HG03025 (cell line): Measurements from ENCODE around the gene SNED1.

Experiments used
- ATAC-seq: cut with Tn5 transposase; IDR thresholded peaks from one replicate; pipeline ENCODE4 v1.9.1; 2021; ENCODE audit warnings: mild to moderate bottlenecking, moderate library complexity; ENCODE audit not compliant: unreplicated experiment, low FRiP score

The SNED1 gene

DNA sequence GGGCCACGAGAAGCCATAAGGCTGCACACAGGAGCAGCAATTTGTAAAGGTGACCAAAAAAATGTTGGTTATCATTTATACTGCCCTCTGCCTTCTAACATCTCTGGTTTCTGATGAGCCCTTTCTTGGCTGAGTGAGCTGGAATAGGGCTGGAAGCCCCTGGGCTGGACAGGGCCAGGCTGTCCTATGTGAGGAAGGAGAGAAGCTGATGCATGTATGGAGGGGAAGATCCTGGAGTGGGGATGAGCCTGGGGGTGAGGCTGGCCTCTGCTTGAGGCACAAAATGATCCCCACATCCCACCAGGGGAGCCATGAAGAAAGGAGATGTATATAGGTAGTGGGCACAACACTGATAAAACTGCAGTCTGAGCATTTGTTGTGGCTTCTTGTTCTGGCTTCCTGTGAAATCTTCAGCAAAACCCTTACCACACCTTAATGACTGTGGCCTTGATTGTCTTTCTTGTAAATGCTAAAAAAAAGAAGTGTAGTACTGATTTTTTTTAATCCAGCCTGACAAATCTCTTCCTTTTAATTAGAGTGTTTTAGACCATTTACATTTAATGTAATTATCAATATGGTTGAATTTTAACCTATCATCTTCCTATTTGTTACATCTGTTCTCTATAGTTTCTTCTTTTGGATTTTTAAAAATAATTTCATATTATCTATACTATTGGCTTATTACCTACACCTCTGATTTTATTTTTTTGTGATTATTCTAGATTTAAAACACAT lies 5.6 kb downstream of the SNED1 start:
- no peak for ATAC-seq

GRCh38 chr2:241005569-241005968 lies 7.2 kb downstream of the SNED1 start:
- ATAC-seq: no peak

- no peak for ATAC-seq
Measured at GRCh38 chr2:241006412-241006811, 8.0 kb downstream of the SNED1 start.

DNA sequence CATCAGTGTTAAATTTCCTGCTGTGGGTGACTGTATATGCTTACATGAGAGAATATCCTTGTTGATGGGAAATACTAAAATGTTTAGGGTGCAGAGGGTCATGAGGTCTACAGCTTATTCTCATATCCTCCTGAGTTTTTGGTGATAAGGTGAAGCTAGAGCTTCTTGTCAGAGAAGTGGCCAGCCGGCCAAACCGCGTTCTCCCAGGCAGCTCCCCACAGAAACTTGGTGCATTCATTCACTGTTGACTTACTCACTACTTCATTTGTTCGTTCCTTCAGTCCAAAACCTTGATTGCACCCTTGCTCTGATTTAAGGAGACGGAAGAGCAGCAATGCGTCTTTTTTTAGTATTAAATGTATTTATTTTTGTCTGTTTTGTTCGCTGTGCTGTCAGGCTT lies 8.7 kb downstream of the SNED1 start:
- no peak for ATAC-seq

GRCh38 chr2:241007880-241008710 lies 9.7 kb downstream of the SNED1 start:
- no peak for ATAC-seq

- ATAC-seq: no peak
Measured at GRCh38 chr2:241008711-241009121, 10.3 kb downstream of the SNED1 start.

GRCh38 chr2:241009191-241009590 lies 10.8 kb downstream of the SNED1 start:
- ATAC-seq: no peak

DNA sequence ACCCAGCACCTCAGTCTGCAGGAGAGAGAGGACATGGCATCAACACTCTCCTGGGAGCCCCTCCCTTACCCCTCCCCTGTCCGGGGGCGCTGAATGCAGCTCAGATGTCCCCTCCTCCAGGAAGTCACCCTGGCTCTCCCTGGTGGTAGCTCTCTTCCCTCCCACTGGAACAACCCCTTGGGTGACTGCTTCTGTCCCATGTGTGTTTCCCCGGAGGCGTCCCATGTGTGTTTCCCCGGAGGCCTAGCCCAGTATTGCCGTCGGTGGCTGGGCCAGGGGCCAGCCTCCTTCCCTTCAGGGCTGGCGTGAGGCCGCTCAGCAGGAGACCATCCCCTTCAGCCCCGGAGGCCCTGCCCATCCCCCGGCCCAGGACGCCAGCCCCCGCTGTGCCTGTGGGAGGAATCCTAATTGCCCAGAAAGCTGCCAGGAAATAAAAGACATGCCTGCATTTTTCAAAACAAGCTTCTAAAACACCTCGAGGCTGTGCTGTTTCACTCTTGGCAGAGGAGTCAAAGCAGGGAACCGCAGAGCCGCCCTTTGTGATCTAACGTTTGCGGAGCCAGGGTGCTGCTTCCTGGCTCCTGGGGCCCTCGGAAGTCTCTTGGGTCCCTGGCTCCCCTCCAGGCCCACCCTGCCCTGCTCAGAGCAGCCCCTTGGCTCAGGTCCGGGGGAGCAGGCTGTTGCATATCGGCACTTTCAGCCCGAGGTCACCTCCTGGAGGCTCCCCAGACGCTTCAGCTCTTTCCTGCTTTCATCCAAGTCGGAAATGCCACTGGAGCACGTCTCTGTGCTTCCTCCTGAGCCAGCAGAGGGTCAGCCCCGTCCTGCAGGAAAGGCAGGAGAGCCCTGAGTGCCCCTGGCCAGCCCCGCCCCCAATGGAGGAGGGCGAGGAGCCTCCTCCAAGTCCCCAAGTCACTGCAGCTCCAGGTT lies 11.4 kb downstream of the SNED1 start:
- ATAC-seq: no peak

- ATAC-seq: no peak
Measured at GRCh38 chr2:241010531-241011295, 12.3 kb downstream of the SNED1 start.

DNA sequence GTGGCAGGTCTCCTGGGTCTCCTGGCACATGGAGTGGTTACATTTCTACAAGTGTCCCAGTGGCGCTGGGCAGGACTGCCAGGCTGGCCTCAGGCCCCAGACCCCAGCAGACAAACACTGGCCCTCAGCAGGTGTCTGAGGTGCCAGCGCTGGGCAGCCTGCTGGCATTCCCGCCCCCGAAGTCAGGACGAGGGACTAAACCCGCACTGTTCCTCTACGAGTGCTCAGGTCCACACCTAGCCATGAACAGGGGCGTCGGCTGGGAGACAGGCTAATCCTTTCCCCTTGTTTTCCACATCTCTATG lies 12.8 kb downstream of the SNED1 start:
- no peak for ATAC-seq

DNA sequence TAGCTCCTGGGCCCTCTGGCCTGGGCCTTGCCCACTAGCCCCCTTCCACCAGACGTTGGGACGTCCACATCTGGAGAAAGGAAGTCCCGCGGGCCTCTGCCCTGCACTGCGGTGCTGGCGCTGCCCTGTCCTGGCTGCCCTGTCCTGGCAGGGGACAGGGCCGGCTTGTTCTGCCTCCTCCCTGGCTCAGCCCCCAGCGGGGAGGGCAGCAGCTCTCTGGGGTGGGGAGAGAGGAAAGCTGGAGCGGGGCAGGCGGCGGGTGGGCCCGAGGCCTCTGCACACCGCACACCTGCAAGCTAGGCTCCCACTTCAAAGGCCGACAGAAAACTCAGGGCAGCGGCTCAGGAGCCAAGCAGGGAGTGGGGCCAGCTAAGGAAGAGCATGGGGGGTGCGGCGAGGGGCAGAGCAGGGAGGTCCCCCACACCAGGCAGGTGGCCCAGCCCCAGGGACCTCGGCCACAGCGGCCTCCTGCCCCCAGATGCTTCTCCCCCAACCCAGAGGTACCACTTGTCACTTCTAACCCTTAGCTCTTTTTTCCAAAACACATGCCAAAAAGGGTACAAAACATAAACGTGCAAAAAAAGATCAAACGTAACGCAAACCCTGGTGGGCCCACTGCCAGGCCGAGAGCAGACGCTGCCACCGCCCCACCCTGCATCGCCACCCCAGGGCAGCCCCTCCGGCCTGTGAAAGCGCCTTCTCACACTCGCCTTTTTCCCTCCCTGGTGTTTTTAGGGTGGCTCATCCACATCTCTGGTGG lies 13.5 kb downstream of the SNED1 start:
- no peak for ATAC-seq

DNA sequence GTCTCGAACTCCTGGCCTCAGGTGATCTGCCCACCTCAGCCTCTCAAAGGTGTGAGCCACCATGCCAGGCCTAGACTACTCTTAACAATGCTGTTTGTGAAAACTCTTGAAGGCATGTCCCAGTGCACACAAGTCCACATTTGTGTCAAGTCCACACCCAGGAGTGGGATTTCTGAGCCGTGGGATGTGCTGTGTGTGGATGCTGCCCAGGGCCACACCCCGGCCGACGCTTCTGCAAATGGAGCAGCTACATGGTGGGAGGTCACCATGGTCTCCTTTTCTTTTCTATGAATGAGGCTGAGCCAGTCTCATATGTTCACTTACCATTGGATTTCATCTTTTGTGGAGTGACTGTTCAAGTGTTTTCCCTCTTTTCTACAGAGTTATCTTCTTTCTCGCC lies 15.8 kb downstream of the SNED1 start:
- ATAC-seq: no peak

- ATAC-seq: no peak
Measured at GRCh38 chr2:241014764-241015163, 16.3 kb downstream of the SNED1 start.

GRCh38 chr2:241015439-241015838 lies 17.0 kb downstream of the SNED1 start:
- ATAC-seq: no peak

DNA sequence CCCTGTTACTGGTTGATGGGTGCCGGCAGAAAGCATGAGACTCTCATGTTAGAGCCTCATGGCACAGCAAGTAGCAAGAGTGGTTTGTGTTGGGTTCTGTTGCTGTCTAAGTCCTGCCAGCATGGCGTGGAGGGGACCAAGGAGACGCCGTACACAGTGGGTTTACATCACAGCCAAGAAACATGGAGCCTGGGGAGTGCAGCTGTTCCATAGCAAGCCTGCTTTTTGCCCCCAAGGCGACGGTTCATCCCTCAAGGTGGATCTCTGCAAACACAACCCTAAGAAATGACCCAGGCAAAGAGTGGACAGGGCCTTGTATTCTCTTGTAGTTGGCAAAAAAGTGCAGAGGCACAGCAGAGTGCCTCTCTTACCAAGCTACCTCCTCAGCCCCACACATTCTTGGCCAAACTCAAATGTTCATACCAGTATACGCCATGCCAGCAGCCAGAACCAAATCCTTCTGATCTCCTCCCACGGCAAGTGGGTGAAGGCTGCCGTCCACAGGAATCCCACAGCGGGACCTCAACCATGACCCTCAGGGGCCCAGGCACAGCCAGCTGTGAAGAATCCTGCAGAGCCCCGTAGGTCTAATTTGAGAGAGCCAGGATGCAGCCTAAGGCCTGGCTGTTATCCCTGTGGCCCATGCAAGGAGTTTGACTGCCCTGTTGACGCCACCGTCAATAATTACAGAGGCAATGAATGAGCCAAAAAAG lies 19.0 kb downstream of the SNED1 start:
- no peak for ATAC-seq

- ATAC-seq: no peak
Measured at GRCh38 chr2:241018051-241018891, 19.9 kb downstream of the SNED1 start.

GRCh38 chr2:241019441-241020139 lies 21.2 kb downstream of the SNED1 start:
- no peak for ATAC-seq
